Activated CD4-positive, alpha-beta T cell treated with anti-CD3 and anti-CD28 coated beads for 36 hours (primary cell): Measurements from ENCODE around the gene RFT1. TPM values are rescaled to one million over a fixed set of nuclear protein-coding genes. Genes with fewer than 3 reads are reported as not detected.

Experiments used
- ATAC-seq: fragments of 200-7000 bp; cut with Tn5 transposase; one replicate; pipeline ENCODE4 v1.10.0; 2021; ENCODE audit warnings: mild to moderate bottlenecking, moderate library complexity
- CTCF ChIA-PET: fragments of 350-600 bp; sonication (Branson Sonifier 250); formaldehyde crosslinking; loops from one replicate; lab custom pipeline; 2021; ENCODE audit warnings: antibody characterized with exemption; lab: Charles Lee
- POLR2A ChIA-PET: fragments of 350-600 bp; sonication (Branson Sonifier 250); formaldehyde crosslinking; loops from one replicate; lab custom pipeline; 2021; ENCODE audit warnings: antibody characterized with exemption, inconsistent platforms; lab: Charles Lee
- DNase-seq: peaks from one replicate; pipeline ENCODE4 v3.0.0-alpha.2; 2020
- H3K27ac Mint-ChIP-seq: one replicate; pipeline ENCODE4 v1.8.0; 2021; ENCODE audit warnings: mixed read lengths
- H3K27me3 Mint-ChIP-seq: one replicate; pipeline ENCODE4 v1.8.0; 2021; ENCODE audit warnings: mixed read lengths
- H3K36me3 Mint-ChIP-seq: one replicate; pipeline ENCODE4 v1.8.0; 2021; ENCODE audit warnings: low read depth, mixed read lengths
- H3K4me1 Mint-ChIP-seq: one replicate; pipeline ENCODE4 v1.8.0; 2021; ENCODE audit warnings: mixed read lengths
- H3K4me3 Mint-ChIP-seq: one replicate; pipeline ENCODE4 v1.8.0; 2021; ENCODE audit warnings: mild to moderate bottlenecking, moderate library complexity, mixed read lengths
- H3K9me3 Mint-ChIP-seq: one replicate; pipeline ENCODE4 v1.8.0; 2021; ENCODE audit warnings: low read depth, mixed read lengths
- intact Hi-C, 2 experiments: fragments of 100-400 bp; cut with DNase I in 1 of 2; cut with micrococcal nuclease in 1 of 2; formaldehyde crosslinking; loops; one replicate each; pipeline versions ENCODE4 v1.14.2 to v1.15.1; 2022 to 2024; cut with DNase I, micrococcal nuclease
- total RNA-seq, 2 experiments: library from RNA; stranded (reverse); gene quantifications; one replicate each; pipeline ENCODE4 v1.2.3, GENCODE V29; 2021

Gene RFT1
- total RNA-seq, 2 experiments from 2014 or later: 39.8 to 49.0 TPM

- Mint-ChIP-seq H3K4me3 (no peak overlapping the region), H3K36me3 (no peaks in the 10 kb centered on the region), H3K27ac (no peak overlapping the region), H3K9me3 (no peaks in the 10 kb centered on the region), H3K27me3 (no peaks in the 10 kb centered on the region), H3K4me1 (no peaks in the 10 kb centered on the region)
- intact Hi-C loops: loop anchor here in 1 of 2 experiments (10.0 kb wide), 1 partner anchor 748 kb away; the partner anchor contains the start of gene ACTR8
- no peak for ATAC-seq
- ChIA-PET CTCF (interaction anchor here (0.7 to 1.6 kb wide), 7 partner anchors 8 to 138 kb away, joined by 3 to 5 read pairs (median 3); no protein-coding TSS in a partner anchor), POLR2A (interaction anchor here (0.7 kb wide), 1 partner anchor 18 kb away, joined by 6 read pairs; no protein-coding TSS in a partner anchor)
- no peak for DNase-seq
These were observed 7.0 kb upstream of the RFT1 start for GRCh38 chr3:53137221-53137620.

- Mint-ChIP-seq H3K36me3 (peaks cover 1% of the 10 kb centered on the region), H3K27ac (no peak overlapping the region), H3K4me3 (no peak overlapping the region), H3K4me1 (peaks cover 9% of the 10 kb centered on the region), H3K27me3 (no peaks in the 10 kb centered on the region), H3K9me3 (no peaks in the 10 kb centered on the region)
- POLR2A ChIA-PET: interaction anchor here (0.7 to 1.2 kb wide), 2 partner anchors 30 to 60 kb away, joined by 3 read pairs; no protein-coding TSS in a partner anchor
- DNase-seq: peak; percentile 83
- peak; percentile 68 for ATAC-seq
- intact Hi-C loops: loop anchor here (1.0 to 10.0 kb wide), 2 partner anchors 62 to 750 kb away; partner anchors contain the start of gene ACTR8 (in 1 of the 2)
- CTCF ChIA-PET: interaction anchor here (0.6 to 4.9 kb wide), 23 partner anchors 9 to 256 kb away, joined by 3 to 69 read pairs (median 4); partner anchors contain the start of gene PRKCD
These were observed 4.5 kb upstream of the RFT1 start for GRCh38 chr3:53134631-53135232.

DNA sequence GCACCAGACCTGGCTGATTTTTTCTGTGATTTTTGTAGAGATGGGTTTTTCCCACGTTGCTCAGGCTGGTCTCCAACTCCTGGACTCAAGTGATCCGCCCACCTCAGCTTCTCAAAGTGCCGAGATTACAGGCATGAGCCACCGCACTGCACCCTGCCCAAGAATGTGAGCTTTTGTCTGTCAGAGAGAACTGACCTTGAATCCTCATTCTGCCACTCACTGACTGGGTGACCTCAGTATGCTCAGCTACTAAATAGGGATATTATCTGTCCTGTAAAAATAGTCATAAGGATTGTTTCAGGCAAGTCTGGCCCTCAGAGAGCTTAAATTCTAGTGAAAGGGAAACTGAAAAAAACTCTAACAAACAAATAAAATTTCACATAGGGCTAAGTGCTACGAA lies 2.1 kb upstream of the RFT1 start:
- CTCF ChIA-PET: interaction anchor here (0.5 to 5.9 kb wide), 9 partner anchors 12 to 277 kb away, joined by 3 to 69 read pairs (median 4); no protein-coding TSS in a partner anchor
- H3K4me1 Mint-ChIP-seq: peaks cover 22% of the 10 kb centered on the region
- no peak for DNase-seq
- H3K4me3 Mint-ChIP-seq: no peak overlapping the region
- peaks cover 2% of the 10 kb centered on the region for H3K36me3 Mint-ChIP-seq
- POLR2A ChIA-PET: no interaction called here
- peak overlapping the region; percentile 19 for H3K27ac Mint-ChIP-seq
- no peak for ATAC-seq
- no peaks in the 10 kb centered on the region for H3K27me3 Mint-ChIP-seq
- intact Hi-C loops: loop anchor here in 1 of 2 experiments (10.0 kb wide), 1 partner anchor 752 kb away; the partner anchor contains the start of gene ACTR8
- no peaks in the 10 kb centered on the region for H3K9me3 Mint-ChIP-seq

DNA sequence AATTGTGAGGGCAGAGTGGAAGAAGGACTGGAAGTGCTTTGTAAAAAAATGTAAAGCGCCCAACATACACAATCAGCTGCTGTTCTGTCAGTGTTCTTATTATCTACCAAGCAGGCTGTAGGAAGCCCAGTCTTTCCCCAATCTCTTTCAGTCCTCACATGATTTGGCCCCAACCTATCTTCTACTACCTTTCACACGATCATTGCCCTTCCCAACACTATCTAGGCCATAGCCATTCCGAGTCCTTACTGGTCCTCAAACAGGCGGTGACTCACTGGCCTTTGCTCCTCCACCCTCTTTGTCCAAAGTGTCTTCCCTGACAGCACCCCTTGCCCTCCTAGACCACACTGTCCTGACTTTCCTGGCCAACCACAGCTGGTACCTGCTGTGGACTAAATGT lies 861 bp upstream of the RFT1 start:
- peak overlapping the region; percentile 98 for H3K4me3 Mint-ChIP-seq

DNA sequence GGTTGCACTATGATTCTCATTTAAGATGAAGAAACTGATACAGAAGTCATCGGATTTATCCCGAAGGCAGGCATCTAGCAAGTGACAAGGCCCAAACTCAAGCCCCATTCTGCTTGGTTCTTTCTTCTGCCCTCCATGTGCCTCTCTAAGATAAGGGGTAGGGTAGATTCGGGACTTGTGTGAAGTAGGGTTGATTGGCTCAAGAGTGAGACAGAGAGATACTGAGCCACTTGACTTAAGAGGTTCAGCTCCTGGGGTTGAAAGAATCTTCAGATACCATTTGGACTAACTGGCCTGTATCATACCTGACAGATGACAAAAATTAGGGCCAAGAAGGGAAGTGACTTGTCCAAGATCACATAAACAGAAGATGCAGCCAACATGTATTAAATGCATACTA lies 891 bp downstream of the RFT1 start:
- intact Hi-C loops: no loop called here
- H3K9me3 Mint-ChIP-seq: no peaks in the 10 kb centered on the region
- ChIA-PET POLR2A (interaction anchor here (1.1 kb wide), 1 partner anchor 31 kb away, joined by 3 read pairs; no protein-coding TSS in a partner anchor), CTCF (interaction anchor here (0.5 to 5.9 kb wide), 8 partner anchors 10 to 92 kb away, joined by 3 to 38 read pairs (median 4); no protein-coding TSS in a partner anchor)
- H3K27ac Mint-ChIP-seq: peak overlapping the region; percentile 95
- H3K4me3 Mint-ChIP-seq: peak overlapping the region; percentile 98
- ATAC-seq (no peak), DNase-seq (no peak)
- H3K27me3 Mint-ChIP-seq: no peaks in the 10 kb centered on the region
- H3K36me3 Mint-ChIP-seq: peaks cover 21% of the 10 kb centered on the region
- peaks cover 22% of the 10 kb centered on the region for H3K4me1 Mint-ChIP-seq

More for the DNA sequence above, 861 bp upstream of the RFT1 start:
- Mint-ChIP-seq H3K4me1 (peaks cover 22% of the 10 kb centered on the region), H3K27me3 (no peaks in the 10 kb centered on the region), H3K9me3 (no peaks in the 10 kb centered on the region), H3K36me3 (peaks cover 8% of the 10 kb centered on the region), H3K27ac (peak overlapping the region; percentile 95)
- ATAC-seq (no peak), DNase-seq (no peak)
- POLR2A ChIA-PET: interaction anchor here (0.6 to 0.7 kb wide), 2 partner anchors 19 to 22 kb away, joined by 3 read pairs; no protein-coding TSS in a partner anchor
- intact Hi-C loops: loop anchor here (2.0 to 10.0 kb wide), 3 partner anchors 28 to 754 kb away; partner anchors contain the start of genes ACTR8 (in 1 of the 2) and PRKCD (in 1 of the 2)
- CTCF ChIA-PET: interaction anchor here (0.7 to 5.9 kb wide), 8 partner anchors 11 to 70 kb away, joined by 3 to 38 read pairs (median 5); no protein-coding TSS in a partner anchor

DNA sequence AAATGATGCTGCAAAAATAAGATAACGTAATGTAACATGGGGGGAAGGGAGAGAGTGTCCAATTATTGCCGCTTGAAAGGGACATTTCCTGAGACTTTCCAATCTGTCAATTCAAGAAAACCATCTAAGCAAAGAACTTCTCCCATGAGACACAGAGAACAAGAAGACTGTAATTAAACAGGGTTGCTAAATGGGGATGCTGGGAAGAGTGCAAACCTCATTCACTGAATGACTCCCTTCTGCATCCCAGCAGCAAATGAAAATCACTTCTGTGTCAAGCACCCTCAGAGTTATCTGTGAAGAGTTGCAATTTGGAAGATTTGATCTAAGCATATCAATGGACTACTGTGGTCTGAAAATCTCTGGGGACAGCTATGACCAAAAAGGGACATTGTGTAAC lies 3.6 kb downstream of the RFT1 start:
- Mint-ChIP-seq H3K27ac (no peak overlapping the region), H3K36me3 (peaks cover 40% of the 10 kb centered on the region), H3K4me3 (no peak overlapping the region), H3K4me1 (peaks cover 22% of the 10 kb centered on the region), H3K27me3 (no peaks in the 10 kb centered on the region), H3K9me3 (no peaks in the 10 kb centered on the region)
- no peak for DNase-seq
- intact Hi-C loops: no loop called here
- POLR2A ChIA-PET: interaction anchor here (1.0 kb wide), 1 partner anchor 219 kb away, joined by 3 read pairs; no protein-coding TSS in a partner anchor
- ATAC-seq: no peak
- CTCF ChIA-PET: interaction anchor here (5.9 kb wide), 1 partner anchor 10 kb away, joined by 38 read pairs; no protein-coding TSS in a partner anchor

DNA sequence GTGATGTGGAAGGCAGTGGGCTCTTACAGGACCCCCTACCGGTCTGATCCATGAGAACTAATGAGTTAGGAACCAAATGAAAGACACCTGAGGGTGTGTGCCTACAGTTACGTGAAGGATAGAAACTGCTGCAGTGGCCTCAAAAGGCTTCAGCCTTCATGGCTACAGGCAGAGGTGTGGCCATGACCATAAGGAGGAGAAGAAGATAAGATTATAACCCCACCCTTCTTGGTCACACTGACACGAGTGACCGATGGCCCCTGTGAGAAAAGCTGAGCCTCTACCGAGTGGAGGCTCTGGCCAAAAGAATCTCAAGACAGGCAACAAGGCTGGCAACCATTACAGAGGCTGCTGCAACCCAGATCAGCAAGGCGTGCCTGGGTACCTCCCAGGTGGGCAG lies 6.3 kb downstream of the RFT1 start:
- Mint-ChIP-seq H3K36me3 (peaks cover 53% of the 10 kb centered on the region), H3K4me3 (no peak overlapping the region), H3K9me3 (no peaks in the 10 kb centered on the region), H3K27me3 (no peaks in the 10 kb centered on the region), H3K4me1 (peaks cover 8% of the 10 kb centered on the region), H3K27ac (no peak overlapping the region)
- no peak for ATAC-seq
- intact Hi-C loops: no loop called here
- DNase-seq: no peak
- CTCF ChIA-PET: interaction anchor here (0.7 to 2.1 kb wide), 2 partner anchors 11 to 18 kb away, joined by 3 to 8 read pairs; no protein-coding TSS in a partner anchor
- POLR2A ChIA-PET: no interaction called here

DNA sequence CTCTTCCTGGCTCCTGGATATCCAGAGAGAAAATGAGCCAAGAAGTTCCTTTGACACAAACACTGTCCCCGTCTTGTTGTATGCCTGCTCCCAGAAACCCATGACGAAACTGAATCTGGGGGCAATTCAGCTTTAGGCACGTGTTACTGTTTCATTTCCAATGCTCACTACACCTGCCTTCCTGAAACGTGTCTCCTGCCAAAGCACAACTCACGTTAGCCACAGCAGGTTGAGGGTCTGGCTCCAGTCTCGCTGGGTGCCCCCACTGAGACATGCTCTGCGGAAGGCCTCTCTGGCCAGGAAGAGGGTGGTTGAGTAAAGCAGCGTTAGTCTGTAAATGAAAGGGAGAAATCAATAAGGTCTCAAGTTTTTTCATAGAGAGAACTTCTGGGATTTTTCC lies 6.7 kb downstream of the RFT1 start:
- Mint-ChIP-seq H3K36me3 (peaks cover 55% of the 10 kb centered on the region), H3K27ac (no peak overlapping the region), H3K4me1 (peaks cover 4% of the 10 kb centered on the region), H3K4me3 (no peak overlapping the region), H3K27me3 (no peaks in the 10 kb centered on the region), H3K9me3 (no peaks in the 10 kb centered on the region)
- ChIA-PET POLR2A (no interaction called here), CTCF (interaction anchor here (0.7 to 4.6 kb wide), 4 partner anchors 11 to 46 kb away, joined by 3 to 22 read pairs (median 6); no protein-coding TSS in a partner anchor)
- no peak for ATAC-seq
- no peak for DNase-seq
- intact Hi-C loops: no loop called here

DNA sequence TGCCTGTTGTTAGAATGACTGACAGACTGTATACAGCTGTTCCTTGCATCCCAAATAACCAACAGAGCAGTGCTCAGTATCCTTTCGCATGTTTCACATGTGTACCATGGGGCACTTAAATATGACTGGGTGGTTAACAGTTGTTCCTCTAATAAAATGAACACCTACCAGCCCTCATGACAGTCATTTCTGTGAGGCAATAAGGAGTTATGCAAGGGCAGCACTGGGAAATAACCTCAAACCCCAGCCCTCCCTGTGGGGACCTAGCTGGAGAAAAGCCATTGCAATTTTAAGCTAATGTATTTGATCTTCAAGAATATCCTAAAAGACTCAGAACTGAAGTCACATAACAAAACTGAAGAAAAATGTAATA lies 7.3 kb downstream of the RFT1 start:
- H3K27ac Mint-ChIP-seq: no peak overlapping the region
- no peaks in the 10 kb centered on the region for H3K4me1 Mint-ChIP-seq
- CTCF ChIA-PET: interaction anchor here (1.0 to 4.6 kb wide), 3 partner anchors 12 to 47 kb away, joined by 3 to 22 read pairs (median 8); no protein-coding TSS in a partner anchor
- intact Hi-C loops: no loop called here
- H3K36me3 Mint-ChIP-seq: peaks cover 60% of the 10 kb centered on the region
- no peaks in the 10 kb centered on the region for H3K27me3 Mint-ChIP-seq
- POLR2A ChIA-PET: no interaction called here
- H3K9me3 Mint-ChIP-seq: no peaks in the 10 kb centered on the region
- ATAC-seq: no peak
- no peak for DNase-seq
- no peak overlapping the region for H3K4me3 Mint-ChIP-seq

- Mint-ChIP-seq H3K9me3 (no peaks in the 10 kb centered on the region), H3K4me1 (no peaks in the 10 kb centered on the region)
These were observed 7.8 kb downstream of the RFT1 start for GRCh38 chr3:53122255-53122932.

DNA sequence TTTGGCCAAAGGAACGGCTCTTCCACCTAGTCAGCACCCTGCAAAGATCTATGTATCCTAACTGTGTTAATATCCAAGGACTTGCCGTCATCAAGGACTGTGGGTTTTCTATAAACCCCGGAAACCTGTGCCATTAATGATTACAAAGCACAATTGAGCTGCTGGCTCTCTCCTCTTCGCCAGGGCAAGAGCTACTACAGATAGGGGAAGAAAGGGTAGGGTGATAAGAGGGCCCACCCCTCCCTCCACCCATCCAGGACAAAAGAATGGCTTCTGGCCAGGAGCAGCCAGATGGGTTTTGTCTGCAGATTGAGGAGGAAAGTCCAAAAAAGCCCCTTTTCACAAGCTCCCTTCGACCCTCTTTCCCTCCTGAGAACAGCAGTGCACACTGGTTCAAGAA lies 9.9 kb downstream of the RFT1 start:
- Mint-ChIP-seq H3K9me3 (no peaks in the 10 kb centered on the region), H3K27me3 (no peaks in the 10 kb centered on the region), H3K4me3 (no peak overlapping the region), H3K4me1 (no peaks in the 10 kb centered on the region), H3K27ac (no peak overlapping the region), H3K36me3 (peaks cover 51% of the 10 kb centered on the region)
- DNase-seq (no peak), ATAC-seq (no peak)
- CTCF ChIA-PET: interaction anchor here (1.2 to 4.6 kb wide), 5 partner anchors 9 to 76 kb away, joined by 5 to 22 read pairs (median 7); no protein-coding TSS in a partner anchor
- POLR2A ChIA-PET: no interaction called here
- intact Hi-C loops: no loop called here

More at GRCh38 chr3:53122255-53122932, 7.8 kb downstream of the RFT1 start:
- DNase-seq: no peak
- POLR2A ChIA-PET: no interaction called here
- intact Hi-C loops: no loop called here
- CTCF ChIA-PET: interaction anchor here (1.0 to 4.6 kb wide), 3 partner anchors 12 to 47 kb away, joined by 3 to 22 read pairs (median 8); no protein-coding TSS in a partner anchor
- no peaks in the 10 kb centered on the region for H3K27me3 Mint-ChIP-seq
- H3K4me3 Mint-ChIP-seq: no peak overlapping the region
- no peak overlapping the region for H3K27ac Mint-ChIP-seq
- ATAC-seq: no peak
- H3K36me3 Mint-ChIP-seq: peaks cover 60% of the 10 kb centered on the region
